Peyer's patch (tissue), 4 donors: ENCODE measurements around the gene PLXNA2. TPM values are rescaled to one million over a fixed set of nuclear protein-coding genes. Genes with fewer than 3 reads are reported as not detected.

ENCODE experiments used
- DNase-seq, 3 donors: peaks; one replicate each; pipeline ENCODE4 v3.0.0-alpha.2; 2017 to 2019
- H3K27ac ChIP-seq, 4 donors: fragments of 200-600 bp; sonication (generic); one replicate each; pipeline ENCODE4 v1.5.1; 2016 to 2019
- H3K27me3 ChIP-seq, 2 donors: fragments of 200-600 bp; sonication (generic); one replicate each; pipeline ENCODE4 v1.5.1; 2019
- H3K36me3 ChIP-seq, 3 donors: fragments of 200-600 bp; sonication (generic); one replicate each; pipeline ENCODE4 v1.5.1; 2016 to 2019
- H3K4me1 ChIP-seq, 4 donors: fragments of 200-600 bp; sonication (generic); one replicate each; pipeline ENCODE4 v1.5.1; 2016 to 2019
- H3K4me3 ChIP-seq, 4 donors: fragments of 200-600 bp; sonication (generic); 1 replicate in 3 of 4; 2 replicates in 1 of 4; pipeline ENCODE4 v1.5.1; 2016 to 2019; ENCODE audit warnings: mild to moderate bottlenecking in 1 of 4
- H3K9me3 ChIP-seq, 4 donors: fragments of 200-600 bp; sonication (generic); one replicate each; pipeline ENCODE4 v1.5.1; 2016 to 2019; ENCODE audit warnings: mild to moderate bottlenecking in 1 of 4
- POLR2A ChIP-seq, 2 donors: fragments of 450-650 bp; IDR thresholded peaks; one replicate each; pipeline ENCODE4 v1.5.1; 2017; ENCODE audit warnings: antibody characterized with exemption in 2 of 2, mild to moderate bottlenecking in 2 of 2, moderate library complexity in 2 of 2
- total RNA-seq, 4 donors: library from RNA; depleted of rRNA; stranded (reverse); fragments of >200 nt; gene quantifications; one replicate each; pipeline ENCODE4 v1.1.0, GENCODE V29; 2016
- TF ChIP-seq, protein P1 (sequence below), 6 experiments: fragments of 450-650 bp in 4 of 6; fragments of 200-600 bp in 2 of 6; sonication (generic) in 1 of 6; IDR thresholded peaks; one replicate each; pipeline ENCODE4 v1.5.1; 2017 to 2019; ENCODE audit warnings: antibody characterized with exemption in 6 of 6, mild to moderate bottlenecking in 3 of 6, moderate library complexity in 1 of 6

Gene PLXNA2
- total RNA-seq, 4 donors from 2014 or later, result 51.5 to 70.2 (median 62.5) TPM

GRCh38 chr1:208167261-208167869, 76.8 kb downstream of the PLXNA2 start:
- Histone ChIP-seq H3K36me3 (no peaks in the 10 kb centered on the region), H3K27me3 (no peaks in the 10 kb centered on the region), H3K4me3 (no peak overlapping the region), H3K27ac (no peak overlapping the region), H3K4me1 (peaks cover 0 to 25% (median 2%) of the 10 kb centered on the region in 4 donors), H3K9me3 (no peaks in the 10 kb centered on the region)
- no peak for DNase-seq
- TF ChIP-seq POLR2A (IDR thresholded peaks at IDR 0.05), result no peak
- TF ChIP-seq, protein P1, sequence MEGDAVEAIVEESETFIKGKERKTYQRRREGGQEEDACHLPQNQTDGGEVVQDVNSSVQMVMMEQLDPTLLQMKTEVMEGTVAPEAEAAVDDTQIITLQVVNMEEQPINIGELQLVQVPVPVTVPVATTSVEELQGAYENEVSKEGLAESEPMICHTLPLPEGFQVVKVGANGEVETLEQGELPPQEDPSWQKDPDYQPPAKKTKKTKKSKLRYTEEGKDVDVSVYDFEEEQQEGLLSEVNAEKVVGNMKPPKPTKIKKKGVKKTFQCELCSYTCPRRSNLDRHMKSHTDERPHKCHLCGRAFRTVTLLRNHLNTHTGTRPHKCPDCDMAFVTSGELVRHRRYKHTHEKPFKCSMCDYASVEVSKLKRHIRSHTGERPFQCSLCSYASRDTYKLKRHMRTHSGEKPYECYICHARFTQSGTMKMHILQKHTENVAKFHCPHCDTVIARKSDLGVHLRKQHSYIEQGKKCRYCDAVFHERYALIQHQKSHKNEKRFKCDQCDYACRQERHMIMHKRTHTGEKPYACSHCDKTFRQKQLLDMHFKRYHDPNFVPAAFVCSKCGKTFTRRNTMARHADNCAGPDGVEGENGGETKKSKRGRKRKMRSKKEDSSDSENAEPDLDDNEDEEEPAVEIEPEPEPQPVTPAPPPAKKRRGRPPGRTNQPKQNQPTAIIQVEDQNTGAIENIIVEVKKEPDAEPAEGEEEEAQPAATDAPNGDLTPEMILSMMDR (IDR thresholded peaks at IDR 0.05), result no peak

DNA sequence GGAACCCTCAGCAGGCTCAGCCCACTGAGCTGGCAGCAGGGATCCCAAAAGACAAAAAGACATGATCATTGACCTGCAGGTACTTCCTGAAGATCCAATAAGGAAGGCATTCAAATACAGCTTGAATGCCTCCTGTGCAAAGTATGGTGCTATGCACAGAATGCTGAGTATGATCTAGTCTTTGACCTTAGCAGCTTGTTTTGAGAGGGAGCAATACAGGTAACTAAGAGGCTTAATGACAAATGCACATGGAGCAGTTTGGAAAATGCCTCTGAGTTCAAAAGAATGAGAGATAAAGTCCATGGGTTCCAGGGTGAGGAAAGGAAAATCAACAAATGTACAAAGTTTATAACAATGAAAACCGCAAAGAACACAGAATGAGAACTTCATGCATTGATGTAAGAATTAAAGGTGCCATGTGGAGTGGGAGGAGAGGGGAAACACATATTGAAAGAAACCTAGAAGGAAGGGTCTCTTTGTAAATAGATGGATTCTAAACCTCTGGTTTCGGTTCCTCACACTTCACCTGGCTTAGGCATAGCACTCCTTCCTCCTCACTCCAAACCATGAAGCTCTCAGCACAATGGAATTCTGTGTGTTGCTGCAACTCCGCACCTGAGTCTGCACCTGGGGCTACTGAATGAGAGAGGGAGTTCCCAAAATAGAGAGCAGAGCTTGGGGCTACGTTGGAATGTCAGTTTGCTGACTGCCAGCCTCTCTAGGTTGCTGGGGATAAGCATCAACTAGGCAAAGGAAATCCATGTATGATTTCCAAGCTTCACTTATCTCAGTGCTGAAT, 77.6 kb downstream of the PLXNA2 start:
- Histone ChIP-seq H3K27me3 (no peaks in the 10 kb centered on the region), H3K4me3 (no peak overlapping the region), H3K9me3 (no peaks in the 10 kb centered on the region), H3K4me1 (peaks cover 0 to 32% (median 2%) of the 10 kb centered on the region in 4 donors), H3K36me3 (no peaks in the 10 kb centered on the region), H3K27ac (no peak overlapping the region)
- no peak for DNase-seq
- TF ChIP-seq, protein P1 (IDR thresholded peaks at IDR 0.05), result no peak
- TF ChIP-seq POLR2A (IDR thresholded peaks at IDR 0.05), result no peak

DNA sequence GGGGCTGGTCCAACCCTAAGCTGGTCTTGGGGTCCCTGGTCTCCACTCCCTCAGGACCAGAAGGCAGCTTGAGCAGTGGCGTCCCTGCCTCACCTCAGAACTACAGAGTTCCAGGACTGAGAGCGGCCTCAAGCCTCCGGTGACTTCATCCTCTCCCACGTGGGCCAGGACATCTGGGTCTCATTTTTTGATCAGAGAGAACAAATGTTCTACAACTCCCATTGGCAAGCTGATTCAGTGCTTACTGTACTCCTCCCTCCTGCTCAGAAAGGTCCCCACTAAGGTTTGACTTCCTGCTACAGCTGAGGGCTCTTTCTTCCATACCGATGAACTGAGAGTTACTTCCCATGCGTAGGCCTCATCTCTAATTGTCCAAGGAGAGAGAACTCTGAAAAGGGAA, 78.5 kb downstream of the PLXNA2 start:
- Histone ChIP-seq H3K27ac (no peak overlapping the region), H3K27me3 (no peaks in the 10 kb centered on the region), H3K4me1 (peaks cover 0 to 40% (median 2%) of the 10 kb centered on the region in 4 donors), H3K4me3 (no peak overlapping the region), H3K36me3 (no peaks in the 10 kb centered on the region), H3K9me3 (no peaks in the 10 kb centered on the region)
- TF ChIP-seq, protein P1 (IDR thresholded peaks at IDR 0.05), result no peak
- TF ChIP-seq POLR2A (IDR thresholded peaks at IDR 0.05), result no peak
- DNase-seq, result no peak

DNA sequence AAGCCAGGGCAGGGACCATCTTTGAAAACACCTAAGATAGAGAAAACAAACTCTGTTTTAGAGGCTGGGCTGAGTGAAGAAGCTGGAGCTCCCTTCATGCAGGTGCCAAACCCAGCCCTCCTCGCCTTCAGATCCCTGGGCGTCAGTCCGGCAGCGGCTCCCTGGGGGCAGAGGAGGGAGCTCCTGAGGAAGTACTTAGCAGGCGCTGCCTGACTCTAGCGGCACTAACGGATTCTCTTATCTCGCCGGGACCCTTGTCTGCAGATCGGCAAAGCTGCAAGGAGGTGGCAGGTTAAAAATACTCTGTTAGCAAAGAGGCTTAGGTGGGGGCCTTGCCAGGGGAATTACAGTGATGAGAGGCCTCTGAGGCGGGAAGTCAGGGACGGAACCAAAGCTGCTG, 79.6 kb downstream of the PLXNA2 start:
- no peak for DNase-seq
- Histone ChIP-seq H3K27me3 (no peaks in the 10 kb centered on the region), H3K4me1 (peaks cover 0 to 44% (median 2%) of the 10 kb centered on the region in 4 donors), H3K9me3 (no peaks in the 10 kb centered on the region), H3K36me3 (no peaks in the 10 kb centered on the region), H3K4me3 (no peak overlapping the region), H3K27ac (no peak overlapping the region)
- TF ChIP-seq POLR2A (IDR thresholded peaks at IDR 0.05), result no peak
- TF ChIP-seq, protein P1 (IDR thresholded peaks at IDR 0.05), result no peak

DNA sequence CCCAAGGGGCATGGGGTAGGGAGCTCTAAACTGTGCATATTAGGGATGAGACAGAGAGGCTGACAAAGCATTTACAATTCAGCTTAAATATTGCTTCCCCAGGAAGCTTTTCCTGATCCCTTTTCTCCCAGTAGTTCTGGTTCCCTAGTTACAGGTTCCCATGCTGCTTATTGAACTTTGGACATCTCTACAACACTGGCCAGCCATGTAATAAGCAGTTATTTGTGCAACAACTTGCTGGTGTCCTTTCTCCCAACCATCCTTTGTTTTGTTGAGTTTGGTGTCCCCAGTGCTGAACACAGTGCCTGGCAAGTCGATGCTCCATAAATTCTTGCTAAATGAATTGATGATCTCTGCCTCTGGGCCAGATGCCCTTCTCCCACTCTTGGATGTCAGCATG, 80.6 kb downstream of the PLXNA2 start:
- TF ChIP-seq POLR2A (IDR thresholded peaks at IDR 0.05), result no peak
- TF ChIP-seq, protein P1 (IDR thresholded peaks at IDR 0.05), result no peak
- Histone ChIP-seq H3K4me3 (no peak overlapping the region), H3K4me1 (peaks cover 0 to 55% (median 6%) of the 10 kb centered on the region in 4 donors), H3K36me3 (no peaks in the 10 kb centered on the region), H3K27me3 (no peaks in the 10 kb centered on the region), H3K27ac (peak overlapping the region in 3 of 4 donors; percentile 9 to 93 (median 80)), H3K9me3 (no peaks in the 10 kb centered on the region)
- no peak for DNase-seq
